Measurements from ENCODE around the gene RNF5.
"Not testable (repeated sequence)": the region's sequence is repeated elsewhere in the genome, so short reads cannot be mapped to it uniquely, and the experiment has no call there.

Gene RNF5

DNA sequence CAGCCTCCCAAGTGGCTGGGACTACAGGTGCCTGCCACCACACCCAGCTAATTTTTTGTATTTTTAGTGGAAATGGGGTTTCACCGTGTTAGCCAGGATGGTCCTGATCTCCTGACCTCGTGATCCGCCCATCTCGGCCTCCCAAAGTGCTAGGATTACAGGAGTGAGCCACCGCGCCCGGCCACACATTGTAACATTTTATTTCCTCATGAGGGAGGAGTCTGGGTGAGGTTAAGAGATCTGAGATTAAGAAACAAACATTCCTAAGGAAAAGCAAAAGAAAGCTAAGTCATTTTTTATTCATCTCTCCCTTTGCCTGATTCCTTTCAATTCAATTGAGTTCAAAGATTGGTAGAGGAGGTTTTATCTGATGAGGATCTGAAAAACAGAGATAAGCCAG lies 34.0 kb upstream of the RNF5 start:
- H3K36me3 ChIP-seq (ENCODE audit: control insufficient read depth, insufficient read depth, low read length); H3K27ac ChIP-seq (ENCODE audit: insufficient read depth, low read depth, low read length, poor library complexity, severe bottlenecking); H3K4me3 ChIP-seq (ENCODE audit: insufficient read depth, low read depth, low read length); H3K4me1 ChIP-seq (ENCODE audit: control insufficient read depth, insufficient read depth, low read length); H3K9me3 ChIP-seq (ENCODE audit: control insufficient read depth, low read length); H3K27me3 ChIP-seq (ENCODE audit: control insufficient read depth, insufficient read depth, low read length, poor library complexity, severe bottlenecking): not testable (repeated sequence)
- WGBS, 2 experiments = 90 to 99% methylated on average over 7 of the region's 7 CpGs

GRCh38 chr6:32146287-32146686 lies 31.9 kb upstream of the RNF5 start:
- H3K4me1 ChIP-seq (ENCODE audit: control insufficient read depth, insufficient read depth, low read length) = peaks cover under 1% of the 10 kb centered on the region
- H3K27ac ChIP-seq (ENCODE audit: insufficient read depth, low read depth, low read length, poor library complexity, severe bottlenecking) = no peak overlapping the region
- no peaks in the 10 kb centered on the region for H3K9me3 ChIP-seq (ENCODE audit: control insufficient read depth, low read length)
- H3K27me3 ChIP-seq (ENCODE audit: control insufficient read depth, insufficient read depth, low read length, poor library complexity, severe bottlenecking) = peaks cover 18% of the 10 kb centered on the region
- H3K36me3 ChIP-seq (ENCODE audit: control insufficient read depth, insufficient read depth, low read length) = no peaks in the 10 kb centered on the region
- WGBS, 2 experiments = 90 to 95% methylated on average over 1 of the region's 1 CpG
- no peak overlapping the region for H3K4me3 ChIP-seq (ENCODE audit: insufficient read depth, low read depth, low read length)

DNA sequence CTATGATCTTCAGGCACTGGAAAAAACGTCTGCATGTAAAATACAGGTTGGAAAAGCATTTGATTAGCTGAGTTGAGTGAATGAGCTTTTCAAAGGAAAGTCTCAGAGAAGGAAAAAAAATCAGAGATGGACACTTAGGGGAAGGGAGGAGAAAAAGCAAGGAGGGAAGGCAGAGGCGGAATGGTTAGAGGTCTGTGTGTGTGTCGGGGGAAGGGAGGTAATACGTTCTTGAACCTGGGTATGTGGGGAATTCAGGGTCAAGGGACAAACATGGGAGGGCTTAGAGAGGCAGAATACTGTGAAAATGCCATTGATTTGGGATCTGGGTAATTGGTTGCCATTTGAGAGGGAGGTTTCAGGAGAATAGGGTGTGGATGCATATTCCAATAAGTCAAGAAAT lies 31.5 kb upstream of the RNF5 start:
- Histone ChIP-seq H3K27me3 (ENCODE audit: control insufficient read depth, insufficient read depth, low read length, poor library complexity, severe bottlenecking) (peaks cover 21% of the 10 kb centered on the region), H3K4me3 (ENCODE audit: insufficient read depth, low read depth, low read length) (no peak overlapping the region), H3K27ac (ENCODE audit: insufficient read depth, low read depth, low read length, poor library complexity, severe bottlenecking) (no peak overlapping the region), H3K36me3 (ENCODE audit: control insufficient read depth, insufficient read depth, low read length) (no peaks in the 10 kb centered on the region), H3K9me3 (ENCODE audit: control insufficient read depth, low read length) (no peaks in the 10 kb centered on the region), H3K4me1 (ENCODE audit: control insufficient read depth, insufficient read depth, low read length) (peaks cover 3% of the 10 kb centered on the region)
- WGBS, 2 experiments = 46 to 47% methylated on average over 4 of the region's 4 CpGs

- no peaks in the 10 kb centered on the region for H3K9me3 ChIP-seq (ENCODE audit: control insufficient read depth, low read length)
- peaks cover 25% of the 10 kb centered on the region for H3K27me3 ChIP-seq (ENCODE audit: control insufficient read depth, insufficient read depth, low read length, poor library complexity, severe bottlenecking)
- H3K36me3 ChIP-seq (ENCODE audit: control insufficient read depth, insufficient read depth, low read length) = no peaks in the 10 kb centered on the region
- H3K4me3 ChIP-seq (ENCODE audit: insufficient read depth, low read depth, low read length) = no peak overlapping the region
- 90 to 93% methylated on average over 4 of the region's 4 CpGs for WGBS, 2 experiments
- H3K4me1 ChIP-seq (ENCODE audit: control insufficient read depth, insufficient read depth, low read length) = peaks cover 10% of the 10 kb centered on the region
- no peak overlapping the region for H3K27ac ChIP-seq (ENCODE audit: insufficient read depth, low read depth, low read length, poor library complexity, severe bottlenecking)
These were observed 30.6 kb upstream of the RNF5 start for GRCh38 chr6:32147401-32148132.

GRCh38 chr6:32148289-32149091 lies 29.7 kb upstream of the RNF5 start:
- peaks cover 26% of the 10 kb centered on the region for H3K27me3 ChIP-seq (ENCODE audit: control insufficient read depth, insufficient read depth, low read length, poor library complexity, severe bottlenecking)
- peaks cover 11% of the 10 kb centered on the region for H3K4me1 ChIP-seq (ENCODE audit: control insufficient read depth, insufficient read depth, low read length)
- no peaks in the 10 kb centered on the region for H3K36me3 ChIP-seq (ENCODE audit: control insufficient read depth, insufficient read depth, low read length)
- WGBS, 2 experiments = 92 to 93% methylated on average over 39 of the region's 39 CpGs
- no peak overlapping the region for H3K4me3 ChIP-seq (ENCODE audit: insufficient read depth, low read depth, low read length)
- no peak overlapping the region for H3K27ac ChIP-seq (ENCODE audit: insufficient read depth, low read depth, low read length, poor library complexity, severe bottlenecking)
- H3K9me3 ChIP-seq (ENCODE audit: control insufficient read depth, low read length) = no peaks in the 10 kb centered on the region

GRCh38 chr6:32149092-32149755 lies 29.0 kb upstream of the RNF5 start:
- WGBS, 2 experiments = 93 to 94% methylated on average over 47 of the region's 47 CpGs
- Histone ChIP-seq H3K9me3 (ENCODE audit: control insufficient read depth, low read length) (no peaks in the 10 kb centered on the region), H3K4me3 (ENCODE audit: insufficient read depth, low read depth, low read length) (no peak overlapping the region), H3K4me1 (ENCODE audit: control insufficient read depth, insufficient read depth, low read length) (peaks cover 11% of the 10 kb centered on the region), H3K27ac (ENCODE audit: insufficient read depth, low read depth, low read length, poor library complexity, severe bottlenecking) (no peak overlapping the region), H3K36me3 (ENCODE audit: control insufficient read depth, insufficient read depth, low read length) (no peaks in the 10 kb centered on the region), H3K27me3 (ENCODE audit: control insufficient read depth, insufficient read depth, low read length, poor library complexity, severe bottlenecking) (peaks cover 26% of the 10 kb centered on the region)

DNA sequence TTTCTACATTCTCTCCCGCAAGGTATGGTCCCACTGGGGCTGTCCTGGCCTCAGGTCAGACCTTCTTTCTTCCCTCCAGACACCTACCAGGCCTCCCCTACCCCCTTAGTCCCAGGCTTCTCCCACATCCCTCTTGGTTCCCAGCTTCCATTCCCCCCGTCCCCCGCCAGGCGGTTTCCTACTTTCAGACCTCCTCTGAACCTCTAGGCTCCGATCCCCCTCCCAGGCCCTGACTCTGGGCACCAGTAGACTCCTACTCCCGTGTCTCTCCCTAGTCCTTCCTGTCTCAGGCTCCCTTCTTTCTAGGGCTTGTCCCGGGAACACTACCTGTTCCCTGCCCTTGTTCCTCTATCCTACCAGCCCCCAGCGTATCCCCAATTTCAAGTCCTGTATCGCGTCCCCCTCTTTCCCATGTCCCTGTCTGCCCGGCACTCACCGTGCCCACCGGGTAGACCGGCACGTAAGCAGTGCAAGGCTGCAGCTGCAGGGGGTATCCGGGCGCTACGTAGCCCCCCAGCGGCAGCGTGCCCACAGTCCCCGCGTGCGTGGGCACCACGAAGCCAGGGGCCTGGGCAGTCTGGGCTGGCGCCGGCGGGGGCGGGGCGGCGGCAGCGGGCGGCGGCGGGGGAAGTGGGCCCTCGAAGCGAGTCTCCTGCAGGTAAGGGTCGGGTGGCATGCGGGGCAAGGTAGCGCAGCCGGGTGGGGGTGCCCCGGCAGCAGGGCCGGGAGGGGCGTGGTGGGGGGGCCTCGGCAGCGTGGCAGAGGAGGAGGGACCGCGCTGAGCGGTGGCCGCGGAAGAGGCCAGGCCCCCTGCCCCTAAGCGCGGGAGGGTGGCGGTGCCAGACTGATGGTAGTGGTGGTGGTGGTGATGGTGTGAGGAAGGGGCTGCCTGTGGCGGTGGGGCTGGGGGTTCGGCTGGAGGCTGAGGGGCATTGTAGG lies 28.0 kb upstream of the RNF5 start:
- Histone ChIP-seq H3K4me1 (ENCODE audit: control insufficient read depth, insufficient read depth, low read length) (peaks cover 11% of the 10 kb centered on the region), H3K27me3 (ENCODE audit: control insufficient read depth, insufficient read depth, low read length, poor library complexity, severe bottlenecking) (peaks cover 26% of the 10 kb centered on the region), H3K36me3 (ENCODE audit: control insufficient read depth, insufficient read depth, low read length) (no peaks in the 10 kb centered on the region), H3K4me3 (ENCODE audit: insufficient read depth, low read depth, low read length) (no peak overlapping the region), H3K9me3 (ENCODE audit: control insufficient read depth, low read length) (no peaks in the 10 kb centered on the region), H3K27ac (ENCODE audit: insufficient read depth, low read depth, low read length, poor library complexity, severe bottlenecking) (no peak overlapping the region)
- 72 to 76% methylated on average over 55 of the region's 55 CpGs for WGBS, 2 experiments

DNA sequence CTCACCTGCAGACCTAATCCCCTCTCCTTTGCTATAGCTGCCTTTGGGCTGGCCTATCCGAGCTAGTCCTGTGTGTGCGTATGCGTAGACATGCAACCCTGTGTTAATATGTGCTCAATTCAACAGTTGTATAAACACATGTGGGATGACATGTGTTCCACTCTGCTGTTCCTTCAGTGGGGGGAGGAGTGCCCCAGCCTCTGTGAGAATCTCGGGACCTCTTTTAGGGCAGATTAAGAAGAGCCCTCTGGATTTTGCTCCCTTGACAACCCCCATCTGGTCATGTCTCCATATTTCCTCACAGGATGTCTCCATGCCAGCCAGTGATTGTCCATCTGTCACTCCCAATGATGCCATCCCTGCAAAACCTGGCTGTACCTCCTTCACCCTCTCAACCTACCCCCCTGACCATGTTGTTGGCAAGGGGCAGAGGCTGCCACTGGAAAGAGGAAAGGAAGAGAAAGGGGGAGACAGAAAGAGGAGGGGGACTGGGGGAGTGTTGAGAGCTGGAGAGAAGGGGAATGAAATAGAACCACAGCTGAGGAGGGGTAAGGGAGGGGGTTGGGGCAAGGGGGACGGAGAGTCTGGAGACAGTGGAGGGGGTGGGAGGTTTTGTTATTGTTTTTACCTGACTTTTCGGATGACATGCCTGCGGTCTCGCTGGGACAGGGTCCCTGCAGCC lies 26.9 kb upstream of the RNF5 start:
- Histone ChIP-seq H3K27ac (ENCODE audit: insufficient read depth, low read depth, low read length, poor library complexity, severe bottlenecking) (no peak overlapping the region), H3K36me3 (ENCODE audit: control insufficient read depth, insufficient read depth, low read length) (no peaks in the 10 kb centered on the region), H3K27me3 (ENCODE audit: control insufficient read depth, insufficient read depth, low read length, poor library complexity, severe bottlenecking) (peaks cover 26% of the 10 kb centered on the region), H3K4me1 (ENCODE audit: control insufficient read depth, insufficient read depth, low read length) (peaks cover 11% of the 10 kb centered on the region), H3K4me3 (ENCODE audit: insufficient read depth, low read depth, low read length) (no peak overlapping the region), H3K9me3 (ENCODE audit: control insufficient read depth, low read length) (no peaks in the 10 kb centered on the region)
- 39 to 45% methylated on average over 8 of the region's 8 CpGs for WGBS, 2 experiments

All from ectodermal cell (in vitro differentiated cells).